ENCODE results near the gene TBX10. TPM values are rescaled to one million over a fixed set of nuclear protein-coding genes. Genes with fewer than 3 reads are reported as not detected.

TBX10 gene
- total and polyA plus RNA-seq, 2 of the 8 experiments (the other 6 are each of a cell fraction or from before 2014, with no cell fraction given), result 0.09 TPM; not detected in 1

DNA sequence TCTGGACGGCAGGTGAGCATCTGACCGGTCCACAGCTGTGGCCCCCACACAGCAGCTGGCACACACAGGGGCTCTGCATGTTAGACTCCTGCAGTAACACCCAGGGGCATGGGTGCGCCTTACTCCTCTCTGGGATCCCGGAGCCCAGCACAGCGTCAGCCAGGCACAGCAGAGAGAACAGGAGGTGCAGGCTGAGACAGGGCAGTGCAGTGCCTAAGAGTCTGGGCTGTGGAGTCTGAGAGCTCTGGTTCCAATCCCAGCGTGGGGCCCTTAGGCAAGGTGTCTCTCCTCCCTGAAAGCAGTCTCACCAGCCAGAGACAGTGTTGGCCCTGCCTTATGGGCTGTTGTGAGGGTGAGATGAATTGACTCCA is 12.1 kb downstream of the TBX10 start:
- Histone ChIP-seq H2AK5ac (ENCODE audit: low read depth, low read length) (no peak overlapping the region), H4K5ac (ENCODE audit: insufficient read length, low read depth, low read length) (no peak overlapping the region), H2BK12ac (ENCODE audit: low read depth, low read length) (no peak overlapping the region; the same call in 1 of the 2 replicates), H3K4ac (replicated peaks; ENCODE audit: insufficient read length, low read depth, low read length) (no peak overlapping the region), H3K14ac (ENCODE audit: insufficient read length) (no peak overlapping the region), H2BK15ac (ENCODE audit: low read length) (no peak overlapping the region), H4K20me1 (replicated peaks in 1 of 2; ENCODE audit: control insufficient read depth in 1 of 2, insufficient read depth in 2 of 2, low read length in 2 of 2) (no peaks in the 10 kb centered on the region), H2BK120ac (replicated peaks; ENCODE audit: low read depth, low read length) (no peak overlapping the region), H3K27ac (ENCODE audit: low read depth, low read length) (no peak overlapping the region), H3K27me3 (replicated peaks in 1 of 4; ENCODE audit: control insufficient read depth in 3 of 4, extremely low read depth in 1 of 4, insufficient read depth in 3 of 4, low read length in 3 of 4) (no peaks in the 10 kb centered on the region), H3K9me3 (ENCODE audit: insufficient read depth in 2 of 2, low read depth in 1 of 2, low read length in 1 of 2) (no peaks in the 10 kb centered on the region), H2BK20ac (ENCODE audit: low read length) (no peak overlapping the region), H2AFZ (ENCODE audit: low read length) (no peak overlapping the region), H3K4me2 (ENCODE audit: insufficient read depth in 1 of 2, low read depth in 2 of 2, low read length in 2 of 2) (no peak overlapping the region), H3K4me1 (replicated peaks in 1 of 4; ENCODE audit: control insufficient read depth in 3 of 4, insufficient read depth in 4 of 4, low read length in 3 of 4) (peaks cover 0 to 25% (median 18%) of the 10 kb centered on the region in 4 experiments; a peak in 6 of 7 replicates), H3K79me1 (ENCODE audit: low read depth, low read length) (no peaks in the 10 kb centered on the region), H3K9ac (replicated peaks in 1 of 4; ENCODE audit: extremely low read depth in 1 of 4, low read depth in 3 of 4, low read length in 3 of 4) (no peak overlapping the region; a peak in 1 of 7 replicates), H2BK5ac (ENCODE audit: low read depth, low read length) (peak overlapping the region; percentile 20; the same call in 1 of the 2 replicates), H4K91ac (replicated peaks; ENCODE audit: insufficient read length, low read length) (no peak overlapping the region), H4K8ac (ENCODE audit: extremely low read depth, insufficient read depth, low read length) (no peak overlapping the region), H3K79me2 (ENCODE audit: control insufficient read depth in 1 of 2, insufficient read depth in 2 of 2, low read length in 2 of 2) (no peaks in the 10 kb centered on the region; a peak in 1 of 4 replicates), H3K4me3 (ENCODE audit: extremely low read depth in 1 of 4, insufficient read depth in 2 of 4, low read depth in 3 of 4, low read length in 4 of 4) (no peak overlapping the region), H3K56ac (replicated peaks; ENCODE audit: insufficient read length, low read depth, low read length) (no peak overlapping the region), H3K18ac (ENCODE audit: extremely low read depth, low read length) (no peak overlapping the region), H3K23me2 (ENCODE audit: low read depth, low read length) (peaks cover 2% of the 10 kb centered on the region; the same call in 1 of the 2 replicates), H3K23ac (ENCODE audit: insufficient read length) (no peak overlapping the region), H3K36me3 (ENCODE audit: control insufficient read depth in 2 of 4, insufficient read depth in 4 of 4, low read length in 3 of 4) (peaks cover 0 to 7% (median 0%) of the 10 kb centered on the region in 4 experiments; a peak in 1 of 8 replicates)
- FAIRE-seq (no peak), DNase-seq (ENCODE audit: low read depth in 1 of 2, low spot score in 2 of 2) (no peak)
- 72% methylated on average over 6 of the region's 6 CpGs; no CpG with 5 or more reads in 1 of the 2 experiments for WGBS, 2 experiments (ENCODE audit: extremely low coverage in 1 of 2, insufficient coverage in 1 of 2, insufficient read length in 1 of 2, insufficient replicate concordance in 2 of 2, low coverage in 1 of 2, low lambda C conversion rate in 2 of 2, missing lambda C conversion rate in 1 of 2)
- TF ChIP-seq RBBP5 (IDR thresholded peaks at IDR 0.05; ENCODE audit: borderline replicate concordance, low read depth, low read length) (no peak), POLR2AphosphoS5 (IDR thresholded peaks at IDR 0.05; ENCODE audit: low read depth, low read length) (peak; percentile 18; the same call in 1 of the 2 replicates)
- CTCF ChIA-PET (ENCODE audit: partially characterized antibody), result interaction anchor here (1.0 to 10.1 kb wide), 7 partner anchors 11 to 86 kb away, joined by 3 to 117 read pairs (median 11); partner anchors contain the start of gene TBX10
- POLR2A ChIA-PET (ENCODE audit: partially characterized antibody), result interaction anchor here (0.8 to 11.7 kb wide), 9 partner anchors 10 to 159 kb away, joined by 3 to 194 read pairs (median 5); partner anchors contain the start of gene GSTP1
